ENCODE measurements around the gene NRXN2.

Gene NRXN2

GRCh38 chr11:64723117-64723906, at the start of gene NRXN2 (continued):
- TF ChIP-seq HIC1 (tag by site-specific recombination; IDR thresholded peaks at IDR 0.05) (no peak), BCL6B (tag by site-specific recombination; IDR thresholded peaks at IDR 0.05) (no peak), ZNF626 (tag by site-specific recombination; IDR thresholded peaks at IDR 0.05) (no peak), ZNF621 (tag by site-specific recombination; IDR thresholded peaks at IDR 0.05) (no peak), ZNF114 (tag by site-specific recombination; IDR thresholded peaks at IDR 0.05) (no peak), PBX3 (CRISPR knock-in tag; IDR thresholded peaks at IDR 0.05) (peak; percentile 96), PATZ1 (tag by site-specific recombination; IDR thresholded peaks at IDR 0.05) (peak; percentile 89), ZIC2 (tag by site-specific recombination; IDR thresholded peaks at IDR 0.05) (no peak), ZNF777 (tag by site-specific recombination; IDR thresholded peaks at IDR 0.05; ENCODE audit: borderline replicate concordance) (peak; percentile 68; the same call in 1 of the 2 replicates), ZNF704 (tag by site-specific recombination; IDR thresholded peaks at IDR 0.05) (no peak), ZNF138 (tag by site-specific recombination; IDR thresholded peaks at IDR 0.05; ENCODE audit: borderline replicate concordance) (no peak), KLF7 (tag by site-specific recombination; IDR thresholded peaks at IDR 0.05; ENCODE audit: borderline replicate concordance) (no peak)

- CTCF ChIA-PET: interaction anchor here (0.6 to 2.0 kb wide), 3 partner anchors 29 to 482 kb away, joined by 3 to 9 read pairs (median 8); partner anchors contain the start of gene RASGRP2
- POLR2A ChIA-PET: interaction anchor here (0.7 to 2.6 kb wide), 4 partner anchors 9 to 178 kb away, joined by 3 to 10 read pairs (median 4); partner anchors contain the start of gene PYGM
Measured at GRCh38 chr11:64772303-64773018, 49.5 kb upstream of the NRXN2 start.

More at GRCh38 chr11:64772303-64773018, 49.5 kb upstream of the NRXN2 start:
- Histone ChIP-seq H3K9me3 (ENCODE audit: control insufficient read depth, insufficient read depth, low read depth, low read length) (no peaks in the 10 kb centered on the region), H3K27ac (ENCODE audit: extremely low read depth, low read depth, low read length) (no peak overlapping the region), H3K4me1 (ENCODE audit: control insufficient read depth, insufficient read depth, low read length) (no peaks in the 10 kb centered on the region), H3K36me3 (ENCODE audit: control insufficient read depth in 2 of 2, insufficient read depth in 1 of 2, low read length in 2 of 2) (peaks cover 39 to 100% of the 10 kb centered on the region in 2 experiments), H3K4me3 (ENCODE audit: low read depth, low read length) (no peak overlapping the region)
- TF ChIP-seq ZNF335 (tag by site-specific recombination; conservative IDR thresholded peaks at IDR 0.05) (no peak), ZBTB8A (tag by site-specific recombination; IDR thresholded peaks at IDR 0.05) (no peak), ZNF692 (tag by site-specific recombination; IDR thresholded peaks at IDR 0.05) (0 out of 2 replicates have a peak, but pooled peaks have one; percentile 22), ZNF624 (tag by site-specific recombination; IDR thresholded peaks at IDR 0.05) (no peak), ATF2 (tag by site-specific recombination; IDR thresholded peaks at IDR 0.05; ENCODE audit: low read depth) (0 out of 2 replicates have a peak, but pooled peaks have one; percentile 7), ZNF660 (tag by site-specific recombination; IDR thresholded peaks at IDR 0.05) (no peak)
